Measurements from ENCODE around the gene WDR88.
"Not testable (repeated sequence)": the region's sequence is repeated elsewhere in the genome, so short reads cannot be mapped to it uniquely, and the experiment has no call there.

WDR88 gene

GRCh38 chr19:33196446-33197193 lies 64.7 kb downstream of the WDR88 start:
- no peak for DNase-seq (ENCODE audit: low read depth in 1 of 2, low spot score in 1 of 2)

- DNase-seq (ENCODE audit: low read depth in 1 of 2, low spot score in 1 of 2), result no peak
Measured at GRCh38 chr19:33197591-33198000, 65.7 kb downstream of the WDR88 start.

- no peak for DNase-seq (ENCODE audit: low read depth in 1 of 2, low spot score in 1 of 2)
Measured at GRCh38 chr19:33198169-33198568, 66.3 kb downstream of the WDR88 start.

- no peak for DNase-seq (ENCODE audit: low read depth in 1 of 2, low spot score in 1 of 2)
Measured at GRCh38 chr19:33199441-33200265, 67.7 kb downstream of the WDR88 start.

- DNase-seq (ENCODE audit: low read depth in 1 of 2, low spot score in 1 of 2), result no peak
Measured at GRCh38 chr19:33201473-33201872, 69.6 kb downstream of the WDR88 start.

- no peak for DNase-seq (ENCODE audit: low read depth in 1 of 2, low spot score in 1 of 2)
Measured at GRCh38 chr19:33201886-33202545, 70.1 kb downstream of the WDR88 start.

- no peak for DNase-seq (ENCODE audit: low read depth in 1 of 2, low spot score in 1 of 2)
Measured at GRCh38 chr19:33202546-33203507, 70.9 kb downstream of the WDR88 start.

- no peak for DNase-seq (ENCODE audit: low read depth in 1 of 2, low spot score in 1 of 2)
Measured at GRCh38 chr19:33203529-33203928, 71.6 kb downstream of the WDR88 start.

GRCh38 chr19:33204136-33204973 lies 72.4 kb downstream of the WDR88 start:
- DNase-seq (ENCODE audit: low read depth in 1 of 2, low spot score in 1 of 2), result no peak

GRCh38 chr19:33205110-33205509 lies 73.2 kb downstream of the WDR88 start:
- no peak for DNase-seq (ENCODE audit: low read depth in 1 of 2, low spot score in 1 of 2)

- no peak for DNase-seq (ENCODE audit: low read depth in 1 of 2, low spot score in 1 of 2)
Measured at GRCh38 chr19:33205531-33206260, 73.8 kb downstream of the WDR88 start.

- DNase-seq (ENCODE audit: low read depth in 1 of 2, low spot score in 1 of 2), result no peak
Measured at GRCh38 chr19:33206261-33207039, 74.5 kb downstream of the WDR88 start.

- no peak for DNase-seq (ENCODE audit: low read depth in 1 of 2, low spot score in 1 of 2)
Measured at GRCh38 chr19:33207040-33207620, 75.2 kb downstream of the WDR88 start.

- DNase-seq (ENCODE audit: low read depth in 1 of 2, low spot score in 1 of 2), result no peak
Measured at GRCh38 chr19:33207903-33208302, 76.0 kb downstream of the WDR88 start.

- DNase-seq (ENCODE audit: low read depth in 1 of 2, low spot score in 1 of 2), result no peak
Measured at GRCh38 chr19:33208371-33208895, 76.5 kb downstream of the WDR88 start.

GRCh38 chr19:33208904-33209849 lies 77.3 kb downstream of the WDR88 start:
- no peak for DNase-seq (ENCODE audit: low read depth in 1 of 2, low spot score in 1 of 2)

GRCh38 chr19:33209850-33210230 lies 77.9 kb downstream of the WDR88 start:
- not testable (repeated sequence) for DNase-seq (ENCODE audit: low read depth in 1 of 2, low spot score in 1 of 2)

Measured in stimulated activated CD4-positive, alpha-beta T cell treated with anti-CD3 and anti-CD28 coated beads, Interleukin-15, amount 100 ng/mL, for 1 hour (primary cell).